Stimulated activated CD8-positive, alpha-beta memory T cell treated with anti-CD3 and anti-CD28 coated beads, Interleukin-12 subunit alpha, Interleukin-12 subunit beta, amount 100 ng/mL, for 4 hours (primary cell): ENCODE data around the gene FAM171A1.

Experiments
- DNase-seq: peaks from one replicate; pipeline ENCODE4 v3.0.0-alpha.2; 2020; ENCODE audit warnings: low read depth

Gene FAM171A1

DNA sequence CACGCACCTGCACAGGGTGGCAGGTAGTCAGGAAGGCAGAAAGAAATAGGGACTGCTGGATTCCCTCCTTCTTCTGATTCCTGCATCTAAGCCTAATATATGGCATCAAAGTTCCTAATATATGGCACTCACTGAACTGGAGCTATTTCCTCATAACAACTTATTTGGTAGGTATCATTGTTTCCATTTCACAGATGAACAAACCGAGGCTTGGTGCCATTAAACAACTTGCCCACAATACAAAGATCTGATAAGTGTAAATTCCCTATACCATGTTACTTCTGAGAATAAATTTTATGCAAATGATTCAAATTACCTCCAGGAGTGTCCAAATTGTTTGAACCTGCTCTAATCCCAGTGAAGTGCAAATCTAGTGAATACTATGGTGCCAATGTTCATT, 2.1 kb upstream of the FAM171A1 start:
- DNase-seq = no peak

DNA sequence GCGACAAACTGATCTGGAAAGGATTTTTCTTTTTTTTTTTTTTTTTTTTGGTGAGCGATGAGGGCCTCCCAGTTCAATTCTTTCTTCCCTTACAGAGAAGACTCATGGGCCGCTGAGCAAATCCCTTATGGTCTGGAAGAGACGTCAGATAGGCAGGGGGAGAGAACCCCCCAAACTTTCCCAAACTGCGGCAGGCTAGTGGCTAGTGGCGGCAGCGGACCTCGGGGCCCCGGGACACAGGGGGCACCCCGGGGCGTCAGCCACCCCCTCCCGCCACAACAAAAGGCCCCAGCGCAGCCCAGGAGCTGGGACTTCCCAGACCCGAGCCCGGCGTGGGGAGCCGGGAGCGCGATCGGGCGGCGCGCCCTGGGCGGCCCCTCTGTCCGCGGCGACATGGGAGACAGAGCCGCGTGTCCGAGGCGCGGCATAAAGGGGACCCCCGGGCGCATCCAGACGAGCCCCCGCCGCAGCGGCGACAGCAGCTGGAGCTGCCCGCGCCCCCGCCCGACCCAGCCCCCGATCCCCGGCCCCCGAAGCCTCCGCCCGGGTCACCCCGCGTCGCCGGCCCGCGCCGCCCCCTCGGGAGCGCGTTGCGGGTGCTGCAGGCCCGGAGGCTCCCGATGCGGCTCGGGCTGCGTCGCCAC, 755 bp downstream of the FAM171A1 start:
- DNase-seq = peak; percentile 1

DNA sequence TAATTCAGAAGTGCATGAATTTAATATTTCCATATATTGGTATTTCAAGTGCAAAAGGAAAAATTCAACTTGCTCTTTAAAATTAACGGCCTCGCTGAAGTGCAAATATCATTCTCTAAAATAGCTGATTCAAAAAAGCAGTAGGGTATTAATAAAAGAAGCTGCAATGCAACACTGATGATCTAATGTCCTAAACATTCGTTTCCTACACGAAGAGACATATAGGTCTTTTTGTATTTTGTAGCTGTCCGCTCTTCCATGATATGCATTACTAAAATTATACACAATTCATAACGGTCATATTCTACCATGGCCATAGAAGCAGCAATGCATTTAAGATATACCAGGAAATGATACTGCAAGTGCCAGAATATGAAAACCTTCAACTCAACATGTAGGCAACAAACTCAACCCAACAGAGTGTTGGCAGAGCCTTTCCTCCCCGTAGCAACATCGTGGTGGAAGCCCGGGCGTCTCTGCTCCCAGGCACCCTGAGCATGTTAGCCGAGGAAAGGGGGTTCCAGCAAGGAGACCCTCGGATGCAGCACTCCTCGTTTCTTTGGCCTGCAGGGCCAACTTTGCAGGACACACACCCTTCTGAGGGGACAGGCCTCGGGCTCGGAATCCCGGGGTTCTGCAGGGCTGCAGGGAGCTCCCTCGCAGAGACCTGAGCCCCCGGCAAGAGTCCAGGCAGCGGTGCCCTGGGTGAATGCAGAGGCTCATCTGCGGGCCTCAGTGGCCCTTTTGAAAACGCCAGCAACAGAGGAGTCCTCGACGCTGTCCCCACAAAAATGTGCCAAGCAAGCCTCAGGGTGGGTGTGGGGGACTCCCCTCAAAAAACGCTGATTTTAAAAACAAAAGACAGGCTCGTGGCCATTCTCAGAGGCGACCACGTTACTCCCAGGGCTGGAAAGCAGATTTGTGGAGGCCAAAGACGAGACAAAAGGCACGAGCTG, 1.6 kb downstream of the FAM171A1 start:
- no peak for DNase-seq

DNA sequence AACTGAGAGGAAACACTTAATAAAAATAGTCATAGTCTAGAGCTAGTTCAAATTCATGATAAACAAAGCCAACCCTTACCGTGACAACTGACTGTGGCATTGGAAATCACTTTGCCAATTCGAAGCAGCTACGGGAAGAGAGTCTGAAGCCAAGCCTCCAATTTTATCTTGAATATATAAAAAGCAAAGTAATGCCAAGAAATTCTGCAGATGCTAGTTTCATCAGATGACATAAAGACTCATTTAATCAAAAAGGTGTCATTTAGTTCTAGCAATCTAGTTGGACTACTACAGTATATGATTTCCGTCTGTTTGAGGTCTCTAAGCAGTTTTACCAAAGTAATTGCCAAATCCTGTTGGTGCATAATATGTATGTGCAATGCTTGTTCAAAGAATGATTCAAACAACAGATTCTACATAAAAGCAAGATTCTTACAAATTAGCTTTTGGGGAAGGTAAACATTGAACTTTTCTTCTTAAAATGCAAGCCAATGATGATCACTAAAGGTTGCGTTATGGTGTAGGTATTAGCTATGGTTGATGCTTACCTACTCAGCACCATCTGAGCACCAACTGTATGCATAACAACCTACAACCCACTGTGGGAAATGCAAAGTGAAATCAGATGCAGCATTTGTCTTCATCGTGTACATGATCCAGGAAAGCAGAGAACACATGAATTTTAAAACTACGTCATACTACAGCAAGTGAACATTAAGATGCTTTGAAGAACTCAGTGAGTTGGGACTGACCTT, 2.8 kb downstream of the FAM171A1 start:
- no peak for DNase-seq

DNA sequence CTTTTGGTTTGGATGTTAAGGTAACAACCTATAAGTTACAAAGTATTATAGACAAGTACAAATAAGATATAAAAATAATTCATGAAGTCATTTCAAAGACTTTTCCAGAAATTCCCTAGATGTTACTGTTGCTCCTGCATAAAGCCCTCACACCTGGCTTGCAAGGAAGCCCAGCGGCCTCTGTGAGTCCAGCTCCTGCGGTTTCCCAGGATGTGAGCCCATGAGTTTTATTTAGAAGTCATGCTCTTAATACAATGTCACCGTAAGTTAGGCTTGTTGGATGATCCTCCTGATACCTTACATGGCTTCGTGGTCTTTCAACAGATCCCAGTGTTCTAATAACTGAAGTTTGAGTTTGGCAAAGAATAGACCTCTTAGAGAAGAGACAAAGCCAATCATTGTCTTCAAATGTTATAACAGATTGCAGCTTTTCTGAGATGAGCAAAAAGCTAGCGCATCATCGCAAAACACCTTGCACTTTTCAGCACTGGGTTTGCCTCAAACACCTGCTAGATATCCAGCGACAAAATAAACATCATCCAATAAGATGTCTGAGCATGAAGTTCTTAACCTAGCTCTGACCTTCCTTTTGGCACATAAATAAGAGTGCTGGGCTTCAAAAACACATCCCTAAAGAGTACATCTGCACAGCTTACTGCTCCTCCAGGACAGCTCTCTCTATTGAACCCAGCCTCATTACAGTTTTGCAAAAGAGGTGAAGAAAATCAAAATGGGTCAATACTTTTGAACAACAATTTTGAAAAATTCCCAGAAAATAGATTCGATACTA, 3.6 kb downstream of the FAM171A1 start:
- no peak for DNase-seq

DNA sequence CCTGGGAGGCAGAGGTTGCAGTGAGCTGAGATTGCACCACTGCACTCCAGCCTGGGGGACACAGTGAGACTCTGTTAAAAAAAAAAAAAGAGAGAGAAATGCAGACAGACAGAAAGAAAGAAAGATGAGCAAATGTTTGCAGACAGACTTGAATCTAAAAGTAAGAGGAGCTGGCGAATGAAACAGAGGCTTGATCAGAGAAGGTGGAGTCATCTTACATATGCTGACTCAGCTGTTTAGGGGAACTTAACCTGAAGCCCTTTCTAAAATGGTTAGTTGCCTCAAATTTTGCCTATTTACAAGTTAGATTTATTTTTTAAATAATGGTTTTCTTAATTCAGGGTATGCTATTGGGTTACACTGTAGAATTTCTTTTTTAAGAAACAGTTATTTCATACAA, 5.4 kb downstream of the FAM171A1 start:
- DNase-seq = no peak

DNA sequence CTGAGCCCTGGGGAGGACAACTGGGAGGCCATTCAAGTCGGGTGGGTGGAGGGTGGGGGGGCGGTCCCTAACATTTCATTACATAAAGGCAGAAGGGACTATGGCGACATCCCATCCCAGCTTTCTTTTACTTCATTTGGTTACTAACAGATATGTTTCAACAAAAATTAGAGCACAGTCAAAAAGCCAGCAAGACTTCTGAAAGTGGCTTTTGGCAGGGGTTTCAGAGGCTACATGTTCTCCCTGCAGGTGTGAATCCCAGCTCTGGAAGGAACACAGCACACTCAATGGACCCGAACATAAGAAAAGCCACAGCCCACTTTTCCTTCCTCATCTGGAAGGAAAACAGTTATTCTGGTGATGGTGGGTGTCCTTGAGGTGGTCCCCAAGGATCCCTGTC, 7.1 kb downstream of the FAM171A1 start:
- DNase-seq = no peak

DNA sequence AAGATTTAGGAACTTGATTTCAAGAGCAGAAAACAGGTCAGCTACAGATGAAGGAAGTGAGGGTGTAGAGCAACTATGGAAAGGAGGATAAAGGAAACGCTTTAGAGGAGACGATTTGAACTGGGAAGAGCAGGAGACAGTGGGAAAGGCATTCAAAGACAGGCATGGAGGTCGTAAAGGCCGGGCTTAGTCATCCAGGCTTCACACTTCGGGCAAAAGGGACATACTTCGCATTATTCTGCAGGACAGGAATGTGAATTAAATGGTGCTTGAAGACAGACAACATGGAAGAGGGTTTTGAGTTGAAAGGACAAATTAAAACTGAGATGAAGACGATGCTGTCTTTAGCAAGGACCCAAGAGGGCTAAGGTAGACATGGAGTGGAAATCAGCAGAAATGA, 8.1 kb downstream of the FAM171A1 start:
- no peak for DNase-seq

DNA sequence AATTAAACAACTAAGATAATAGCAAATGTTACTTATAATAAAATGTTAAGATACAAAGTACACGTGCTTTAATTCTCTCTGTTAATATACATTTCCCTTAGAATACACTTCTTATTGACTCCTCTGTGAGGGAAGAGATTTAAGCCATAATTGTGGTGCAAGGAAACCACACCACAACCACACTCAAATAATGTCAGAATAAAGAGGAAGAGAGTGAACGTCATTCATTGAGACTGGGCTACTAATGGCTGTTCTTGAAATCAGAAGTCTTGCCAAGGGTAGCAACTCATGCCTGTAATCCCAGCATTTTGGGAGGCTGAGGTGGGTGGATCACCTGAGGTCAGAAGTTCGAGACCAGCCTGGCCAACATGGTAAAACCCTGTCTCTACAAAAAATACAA, 10.0 kb downstream of the FAM171A1 start:
- DNase-seq = no peak

DNA sequence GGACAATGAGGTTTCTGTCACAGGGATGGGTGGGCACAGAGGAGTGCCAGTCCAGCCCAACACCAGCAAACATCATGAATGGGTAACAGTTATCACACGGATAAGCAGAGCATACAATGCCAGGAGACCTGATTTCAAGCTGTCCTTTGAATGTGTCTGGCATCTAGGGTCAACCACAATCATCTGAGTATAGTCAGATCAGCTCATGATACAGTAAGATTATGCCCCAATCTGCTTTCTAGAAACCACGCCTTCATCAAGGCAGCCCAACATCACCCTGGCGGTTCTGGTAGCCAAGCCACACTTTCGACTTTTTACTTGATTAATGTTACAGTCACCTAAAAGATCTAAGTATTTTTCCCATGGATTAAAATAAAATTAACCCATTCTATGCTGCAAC, 10.5 kb downstream of the FAM171A1 start:
- no peak for DNase-seq

DNA sequence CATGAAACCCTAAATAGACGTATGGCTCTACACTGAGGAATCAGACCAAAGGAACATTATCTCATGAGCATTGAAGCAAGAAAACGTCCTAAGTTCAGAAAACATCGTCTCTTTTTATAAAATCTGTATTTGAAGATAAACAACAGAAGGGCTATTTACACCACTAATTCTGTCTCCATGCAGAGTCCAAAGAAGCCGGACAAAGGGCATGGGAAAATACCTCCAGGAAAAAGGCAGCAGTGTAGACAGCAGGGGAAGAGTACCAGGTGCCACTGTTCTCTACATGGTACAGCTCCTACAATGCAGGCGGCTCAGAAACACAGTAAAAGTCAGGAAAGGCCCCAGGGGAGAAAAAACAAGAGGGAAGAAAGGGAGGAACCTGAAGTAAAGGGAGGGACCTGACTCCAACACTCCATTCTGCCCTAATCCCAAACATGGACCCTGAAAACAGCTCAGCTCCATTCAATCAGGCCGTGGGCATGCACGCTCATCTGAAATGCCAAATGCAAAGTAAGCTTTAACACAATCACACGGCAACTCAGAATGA, 17.5 kb downstream of the FAM171A1 start:
- DNase-seq = no peak

DNA sequence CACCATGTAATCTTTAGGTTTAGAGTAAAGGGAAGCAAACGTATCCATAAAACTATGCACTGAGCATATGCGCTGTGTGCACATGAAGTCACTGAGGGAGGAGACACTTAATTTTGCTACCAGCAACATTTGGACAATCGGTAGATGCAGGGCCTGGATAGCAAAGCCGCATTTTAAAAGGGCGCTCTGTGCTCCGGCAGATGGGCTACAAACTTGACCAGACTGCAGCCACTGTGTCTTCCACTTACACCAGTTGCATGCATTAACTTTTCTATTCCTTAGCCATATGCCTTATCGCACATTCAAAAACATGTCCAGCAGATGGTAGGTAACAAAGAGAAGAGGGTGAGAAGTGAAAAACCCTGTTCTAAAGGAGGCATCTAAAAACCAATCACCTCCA, 18.3 kb downstream of the FAM171A1 start:
- no peak for DNase-seq

DNA sequence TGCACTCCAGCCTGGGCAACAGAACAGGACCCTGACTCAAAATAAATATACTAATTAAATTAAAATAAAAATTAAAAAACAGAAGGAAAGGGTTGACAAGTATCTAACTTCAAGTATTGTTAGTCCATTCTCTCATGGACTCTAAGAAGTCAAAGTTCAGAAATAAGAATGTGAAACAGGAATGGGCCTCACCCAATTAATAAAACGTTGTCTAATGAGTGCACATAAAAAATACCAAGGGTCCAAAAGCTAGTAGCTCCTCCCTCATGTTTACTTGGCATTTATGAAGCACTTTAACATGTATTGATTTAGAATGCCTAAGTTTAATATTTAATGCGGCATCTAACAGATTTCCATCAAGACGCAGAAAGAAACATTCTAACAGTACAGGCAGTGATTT, 18.9 kb downstream of the FAM171A1 start:
- no peak for DNase-seq

DNA sequence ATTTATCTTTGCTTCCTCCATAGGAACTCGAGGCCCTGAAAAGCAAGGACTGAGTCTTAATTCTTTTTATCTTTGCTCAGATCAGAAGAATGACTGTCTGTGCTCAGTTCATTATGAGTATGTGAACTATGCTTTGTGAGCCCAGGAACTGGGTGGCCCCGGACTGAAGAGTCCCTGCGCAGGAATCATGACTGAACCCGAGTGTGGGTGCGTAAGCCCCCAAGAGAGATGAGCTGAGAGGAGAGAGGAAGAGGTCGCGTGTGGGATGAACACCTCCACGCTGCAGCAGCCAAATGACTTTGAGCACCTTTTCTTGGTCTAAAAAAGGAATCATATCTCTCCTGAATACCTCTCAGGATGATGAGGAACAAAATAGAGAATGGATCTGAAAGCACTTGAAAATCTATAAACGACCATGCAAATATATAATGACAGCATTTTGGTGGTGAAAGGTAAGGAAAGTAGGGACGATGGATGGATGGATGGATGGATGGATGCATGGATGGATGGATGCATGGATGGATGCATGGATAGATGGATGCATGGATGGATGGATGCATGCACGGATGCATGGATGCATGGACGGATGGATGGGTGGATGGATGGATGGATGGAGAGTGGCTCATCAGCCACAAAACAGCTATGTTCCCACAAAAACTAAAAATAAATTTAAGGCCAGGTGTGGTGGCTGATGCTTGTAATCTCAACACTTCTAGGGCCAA, 19.8 kb downstream of the FAM171A1 start:
- no peak for DNase-seq

DNA sequence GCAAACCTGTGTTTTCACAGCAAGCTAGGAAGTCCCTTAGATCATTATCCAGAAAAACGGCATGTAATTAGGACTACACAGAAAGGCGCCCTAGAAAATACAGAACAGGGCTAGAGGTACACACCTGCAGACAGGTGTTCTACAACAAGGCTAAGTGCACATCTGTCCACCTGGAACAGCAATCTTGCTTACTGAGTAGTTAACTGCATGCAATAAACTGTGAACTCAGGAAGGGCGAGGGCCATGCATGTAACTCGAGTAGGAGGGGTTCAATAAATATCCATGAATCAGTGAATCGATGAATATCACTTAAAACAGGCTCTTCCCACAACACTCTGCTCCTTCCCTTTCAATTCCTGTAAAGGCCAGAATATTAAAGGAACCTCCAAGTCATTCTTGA, 22.0 kb downstream of the FAM171A1 start:
- no peak for DNase-seq

DNA sequence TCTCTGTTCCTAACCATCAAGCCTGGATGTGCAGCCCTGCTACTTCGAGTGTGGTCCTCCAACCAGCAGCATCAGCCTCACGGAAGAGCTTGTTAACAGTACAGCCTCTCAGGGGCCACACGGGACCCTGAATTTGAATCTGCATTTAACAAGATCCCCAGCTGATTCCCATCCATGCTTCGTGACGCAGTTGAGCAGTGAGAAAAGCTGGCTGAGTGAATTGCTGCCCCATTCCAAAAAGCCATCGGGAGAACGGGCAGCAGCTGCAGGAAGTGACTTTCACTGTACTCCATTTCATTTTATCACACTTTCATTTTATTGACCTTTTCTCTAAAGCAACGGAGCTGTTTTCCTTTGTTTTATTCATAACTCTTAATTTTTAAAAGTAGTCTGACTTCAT, 22.5 kb downstream of the FAM171A1 start:
- DNase-seq = no peak

DNA sequence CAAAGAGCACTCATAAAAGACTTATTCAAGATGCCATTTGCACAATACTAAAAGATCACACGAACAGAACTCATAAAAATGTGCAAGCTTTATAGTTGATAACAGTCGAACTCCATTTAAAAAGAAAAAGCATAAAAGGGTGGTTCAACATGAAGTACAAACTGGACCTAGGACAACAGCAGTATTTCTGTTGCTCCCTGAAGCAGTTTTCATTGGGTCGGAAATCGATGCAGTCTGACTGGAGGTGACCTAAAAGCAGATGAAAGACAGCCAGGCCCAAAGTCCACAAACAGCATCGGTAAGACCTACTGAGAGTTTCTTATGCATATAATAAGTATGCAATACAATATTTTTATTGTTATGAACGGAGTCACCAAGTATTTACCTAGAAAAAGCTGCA, 23.9 kb downstream of the FAM171A1 start:
- DNase-seq = no peak

DNA sequence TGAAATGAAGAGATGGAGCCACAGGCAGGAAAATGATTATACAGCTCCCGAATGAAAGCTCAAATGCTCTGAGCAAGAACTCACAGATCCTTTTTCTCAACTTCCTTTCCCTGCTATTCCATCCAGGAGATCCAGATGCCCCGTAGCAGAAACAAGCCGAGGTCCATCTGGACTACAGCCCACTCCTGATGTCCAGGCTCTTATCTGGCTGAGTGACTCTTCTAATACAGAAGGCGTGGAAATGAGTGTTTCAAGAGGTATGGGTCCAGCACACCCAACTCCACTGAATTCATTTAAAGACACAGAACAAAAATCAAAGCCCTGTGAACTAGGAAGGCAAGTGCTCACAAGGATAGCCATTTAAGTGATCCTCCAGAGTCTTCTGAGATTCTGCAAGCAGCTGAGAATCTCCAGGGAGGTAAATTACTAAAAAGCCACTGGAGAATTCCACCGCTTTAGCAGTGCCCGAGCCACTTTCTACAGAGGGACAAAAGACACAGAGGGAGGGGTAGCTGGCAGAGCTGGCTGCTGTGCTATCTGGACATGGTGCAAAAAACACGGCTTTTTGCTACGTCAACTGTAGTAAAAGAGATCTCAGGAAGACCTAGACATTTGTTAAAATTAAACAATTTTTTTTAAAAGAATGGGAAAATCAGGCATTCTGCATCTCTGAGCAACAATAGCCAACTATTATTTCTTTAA, 24.5 kb downstream of the FAM171A1 start:
- DNase-seq = no peak

DNA sequence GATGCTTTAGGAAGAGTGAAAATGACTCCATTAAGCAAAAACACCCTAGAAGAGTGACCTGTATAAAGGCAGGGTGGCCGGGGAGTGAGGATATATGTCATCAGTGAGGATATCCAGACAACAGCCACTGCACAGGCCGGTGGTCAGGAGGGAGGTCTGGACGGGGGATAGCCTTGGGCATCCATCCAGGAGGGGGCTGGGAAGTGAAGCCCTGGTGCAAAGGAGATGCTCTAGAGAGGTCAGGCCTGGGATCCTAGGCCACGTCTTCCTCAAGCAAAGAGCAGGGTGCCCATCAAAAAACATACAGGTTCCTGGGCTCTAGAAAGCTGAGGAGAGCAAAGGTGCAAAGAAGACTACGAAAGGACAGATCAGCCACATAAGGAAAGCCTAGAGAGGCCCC, 25.6 kb downstream of the FAM171A1 start:
- DNase-seq = no peak

DNA sequence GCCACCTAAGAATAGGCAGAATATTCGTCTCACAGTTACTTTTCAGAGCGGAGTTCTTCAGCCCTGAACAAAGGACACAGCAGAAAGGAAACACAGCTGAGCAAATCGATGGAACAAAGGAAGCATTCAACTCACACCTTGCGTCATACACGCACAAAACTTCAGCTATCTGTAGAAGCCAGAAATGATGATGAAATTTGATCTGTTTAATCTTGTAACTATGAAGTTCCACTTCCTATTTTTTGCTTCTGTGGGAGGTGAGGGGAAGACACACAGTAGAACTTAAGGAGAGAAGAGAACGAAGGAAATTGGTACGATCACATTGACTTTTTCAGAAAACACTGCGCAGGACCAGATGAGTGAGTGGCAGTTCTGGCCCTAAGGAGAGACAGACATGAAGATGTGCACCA, 26.2 kb downstream of the FAM171A1 start:
- no peak for DNase-seq
